H1 (cell line): ENCODE measurements around the gene METTL1. TPM values are rescaled to one million over a fixed set of nuclear protein-coding genes. Genes with fewer than 3 reads are reported as not detected.

Experiments
- CTCF ChIA-PET: fragments of 300-600 bp; sonication (Branson Sonifier 250); formaldehyde crosslinking; loops from one replicate; lab custom pipeline; 2021; ENCODE audit not compliant: partially characterized antibody; lab: Charles Lee
- POLR2A ChIA-PET: fragments of 300-600 bp; sonication (Branson Sonifier 250); formaldehyde crosslinking; loops from one replicate; lab custom pipeline; 2021; ENCODE audit warnings: inconsistent platforms; ENCODE audit not compliant: partially characterized antibody; lab: Charles Lee
- DNase-seq, 2 experiments: peaks; one replicate each; pipeline versions ENCODE4 v3.0.0 to v3.0.0-alpha.2; 2010 to 2022; ENCODE audit warnings: low spot score in 2 of 2, low read depth in 1 of 2, mixed read lengths in 1 of 2
- FAIRE-seq: peaks from 2 replicates; lab custom pipeline; 2011; peaks lifted over from hg19 to GRCh38; lab: Jason Lieb, UNC
- H2AFZ ChIP-seq: 2 replicates; pipeline ENCODE4 v1.8.1; 2012; ENCODE audit warnings: low read length, inconsistent platforms
- H2AK5ac ChIP-seq: 2 replicates; pipeline ENCODE4 v1.6.1; 2013; ENCODE audit warnings: low read depth, low read length
- H2BK120ac ChIP-seq: replicated peaks from 2 replicates; pipeline ENCODE3; 2013; ENCODE audit warnings: low read depth, low read length, inconsistent platforms
- H2BK12ac ChIP-seq: 2 replicates; pipeline ENCODE4 v1.6.1; 2013; ENCODE audit warnings: low read depth, low read length
- H2BK15ac ChIP-seq: 2 replicates; pipeline ENCODE4 v1.6.1; 2013; ENCODE audit warnings: low read length
- H2BK20ac ChIP-seq: 2 replicates; pipeline ENCODE4 v1.6.1; 2013; ENCODE audit warnings: low read length
- H2BK5ac ChIP-seq: 2 replicates; pipeline ENCODE4 v1.6.1; 2013; ENCODE audit warnings: low read depth, low read length
- H3K14ac ChIP-seq: 2 replicates; pipeline ENCODE4 v1.6.1; 2013; ENCODE audit warnings: inconsistent platforms; ENCODE audit not compliant: insufficient read length
- H3K18ac ChIP-seq: 2 replicates; pipeline ENCODE4 v1.6.1; 2013; ENCODE audit warnings: low read length; ENCODE audit errors: extremely low read depth
- H3K23ac ChIP-seq: 2 replicates; pipeline ENCODE4 v1.6.1; 2013; ENCODE audit warnings: inconsistent platforms; ENCODE audit not compliant: insufficient read length
- H3K23me2 ChIP-seq: 2 replicates; pipeline ENCODE4 v1.6.1; 2013; ENCODE audit warnings: low read depth, low read length
- H3K27ac ChIP-seq: 2 replicates; pipeline ENCODE4 v1.6.1; 2011; ENCODE audit warnings: low read depth, low read length, inconsistent platforms
- H3K27me3 ChIP-seq, 4 experiments: replicated peaks in 1 of 4; 1 replicate in 1 of 4; 2 replicates in 3 of 4; pipeline versions ENCODE4 v1.6.1 to v1.8.1; 2011 to 2013; ENCODE audit warnings: low read length in 3 of 4, mild to moderate bottlenecking in 3 of 4, inconsistent platforms in 2 of 4, mixed read lengths in 2 of 4, moderate library complexity in 1 of 4; ENCODE audit not compliant: control insufficient read depth in 3 of 4, insufficient read depth in 3 of 4; ENCODE audit errors: extremely low read depth in 1 of 4
- H3K36me3 ChIP-seq, 4 experiments: 2 replicates each; pipeline versions ENCODE4 v1.6.1 to v1.8.1; 2011 to 2013; ENCODE audit warnings: mild to moderate bottlenecking in 4 of 4, low read length in 3 of 4, moderate library complexity in 2 of 4, control low read depth in 1 of 4, inconsistent platforms in 1 of 4; ENCODE audit not compliant: insufficient read depth in 4 of 4, control insufficient read depth in 2 of 4
- H3K4ac ChIP-seq: replicated peaks from 2 replicates; pipeline ENCODE3; 2013; ENCODE audit warnings: low read length, low read depth, mixed read lengths, inconsistent platforms; ENCODE audit not compliant: insufficient read length
- H3K4me1 ChIP-seq, 4 experiments: replicated peaks in 1 of 4; 1 replicate in 1 of 4; 2 replicates in 3 of 4; pipeline versions ENCODE4 v1.6.1 to v1.8.1; 2011 to 2013; ENCODE audit warnings: low read length in 3 of 4, inconsistent platforms in 2 of 4, mixed read lengths in 1 of 4; ENCODE audit not compliant: insufficient read depth in 4 of 4, control insufficient read depth in 3 of 4
- H3K4me2 ChIP-seq, 2 experiments: 2 replicates each; pipeline versions ENCODE4 v1.6.1 to v1.8.1; 2011 to 2013; ENCODE audit warnings: low read depth in 2 of 2, low read length in 2 of 2, control low read depth in 1 of 2, inconsistent platforms in 1 of 2, mild to moderate bottlenecking in 1 of 2; ENCODE audit not compliant: insufficient read depth in 1 of 2
- H3K4me3 ChIP-seq, 4 experiments: fragments of 200-600, 300-600 bp in 1 of 4; sonication (generic), shearing (Covaris generic), sonication (Bioruptor Twin) in 1 of 4; 2 replicates each; pipeline versions ENCODE4 v1.5.1 to v1.8.1; 2011 to 2016; ENCODE audit warnings: low read length in 4 of 4, low read depth in 3 of 4, control low read depth in 2 of 4, inconsistent platforms in 2 of 4, mild to moderate bottlenecking in 2 of 4, mixed read lengths in 1 of 4, moderate library complexity in 1 of 4; ENCODE audit not compliant: insufficient read depth in 2 of 4; ENCODE audit errors: extremely low read depth in 1 of 4
- H3K56ac ChIP-seq: replicated peaks from 2 replicates; pipeline ENCODE3; 2013; ENCODE audit warnings: low read depth, mild to moderate bottlenecking, mixed read lengths, low read length, inconsistent platforms; ENCODE audit not compliant: insufficient read length
- H3K79me1 ChIP-seq: 2 replicates; pipeline ENCODE4 v1.6.1; 2013; ENCODE audit warnings: low read depth, low read length, control low read depth
- H3K79me2 ChIP-seq, 2 experiments: 2 replicates each; pipeline versions ENCODE4 v1.6.1 to v1.8.1; 2012 to 2013; ENCODE audit warnings: low read length in 2 of 2, mild to moderate bottlenecking in 2 of 2, inconsistent platforms in 1 of 2; ENCODE audit not compliant: insufficient read depth in 2 of 2, control insufficient read depth in 1 of 2
- H3K9ac ChIP-seq, 4 experiments: replicated peaks in 1 of 4; 1 replicate in 1 of 4; 2 replicates in 3 of 4; pipeline versions ENCODE4 v1.6.1 to v1.8.1; 2011 to 2013; ENCODE audit warnings: low read depth in 3 of 4, low read length in 3 of 4, control low read depth in 2 of 4, mild to moderate bottlenecking in 2 of 4, moderate library complexity in 2 of 4, inconsistent platforms in 1 of 4; ENCODE audit errors: extremely low read depth in 1 of 4
- H3K9me3 ChIP-seq, 2 experiments: 2 replicates each; pipeline versions ENCODE4 v1.6.1 to v1.8.1; 2012 to 2013; ENCODE audit warnings: mild to moderate bottlenecking in 2 of 2, moderate library complexity in 2 of 2, control low read depth in 1 of 2, inconsistent platforms in 1 of 2, low read depth in 1 of 2, low read length in 1 of 2, mixed read lengths in 1 of 2; ENCODE audit not compliant: insufficient read depth in 2 of 2
- H4K20me1 ChIP-seq, 2 experiments: replicated peaks in 1 of 2; 2 replicates each; pipeline versions ENCODE3 to v1.8.1; 2011 to 2013; ENCODE audit warnings: inconsistent platforms in 2 of 2, low read length in 2 of 2, mild to moderate bottlenecking in 1 of 2; ENCODE audit not compliant: insufficient read depth in 2 of 2, control insufficient read depth in 1 of 2
- H4K5ac ChIP-seq: 2 replicates; pipeline ENCODE4 v1.6.1; 2013; ENCODE audit warnings: low read length, low read depth, mixed read lengths, inconsistent platforms; ENCODE audit not compliant: insufficient read length
- H4K8ac ChIP-seq: 2 replicates; pipeline ENCODE4 v1.8.0; 2013; ENCODE audit warnings: mild to moderate bottlenecking, moderate library complexity, low read length, inconsistent platforms; ENCODE audit not compliant: insufficient read depth; ENCODE audit errors: extremely low read depth
- H4K91ac ChIP-seq: replicated peaks from 2 replicates; pipeline ENCODE3; 2013; ENCODE audit warnings: low read length, mixed read lengths, inconsistent platforms; ENCODE audit not compliant: insufficient read length
- GABPA ChIP-seq: IDR thresholded peaks from 2 replicates; pipeline ENCODE4 v1.6.1; 2011; ENCODE audit warnings: mild to moderate bottlenecking, low read length, moderate library complexity, borderline replicate concordance; ENCODE audit not compliant: insufficient read depth
- SIX5 ChIP-seq: IDR thresholded peaks from 2 replicates; pipeline ENCODE4 v1.6.1; 2011; ENCODE audit warnings: mild to moderate bottlenecking, low read depth, low read length
- WGBS, 2 experiments: shearing (Covaris generic) in 1 of 2; methylation state at CpG; one replicate each; pipeline versions ENCODE4 v1.1.6 to v1.1.7; 2013 to 2015; ENCODE audit warnings: low lambda C conversion rate in 2 of 2, mixed read lengths in 2 of 2, inconsistent platforms in 1 of 2, low coverage in 1 of 2, missing lambda C conversion rate in 1 of 2; ENCODE audit not compliant: insufficient replicate concordance in 2 of 2, insufficient coverage in 1 of 2, insufficient read length in 1 of 2; ENCODE audit errors: extremely low coverage in 1 of 2, missing lambda C conversion rate in 1 of 2; 5-methylcytosine and 5-hydroxymethylcytosine counted together
- polyA plus RNA-seq, 7 experiments: library from polyadenylated mRNA; depleted of rRNA in 3 of 7; stranded (reverse) in 5 of 7; unstranded in 2 of 7; fragments of >200 nt in 5 of 7; fragments of 200-250 nt in 2 of 7; gene quantifications; 1 replicate in 5 of 7; 2 replicates in 1 of 7; 4 replicates in 1 of 7; pipeline versions ENCODE4 v1.2.1 to v1.2.3, GENCODE V29; 2011 to 2013; ENCODE audit warnings: missing spikeins in 2 of 7, mixed read lengths in 2 of 7
- total RNA-seq: library from RNA; stranded (reverse); fragmentation: NEBNext Ultra II Directional; extraction: Animal tissue kit (Norgen Biotek cat#: 25700); gene quantifications from 2 replicates; pipeline ENCODE4 v1.2.1, GENCODE V29; 2021

The METTL1 gene
- total and polyA plus RNA-seq, 2 of the 8 experiments (the other 6 are each of a cell fraction or from before 2014, with no cell fraction given) = 40.5 to 46.0 TPM

DNA sequence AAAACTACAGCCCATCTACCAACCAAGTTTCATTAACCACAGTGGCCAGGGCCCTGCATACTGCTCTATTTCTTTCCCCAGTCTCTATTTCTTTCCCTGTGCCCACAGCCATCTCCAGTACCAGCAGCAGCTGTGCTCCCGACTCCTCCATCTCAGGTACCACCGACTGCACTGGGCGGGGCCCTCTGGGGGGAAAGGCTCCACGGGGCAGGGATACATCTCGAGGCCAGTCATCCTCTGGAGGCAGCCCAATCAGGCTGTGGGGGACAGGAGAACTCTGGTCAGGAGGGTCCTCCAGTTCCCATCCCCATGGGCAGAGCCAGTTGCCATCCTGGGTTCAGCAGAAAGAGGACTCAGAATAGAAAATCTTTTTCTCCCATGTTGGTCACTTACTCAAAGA lies 22.8 kb downstream of the METTL1 start:
- peaks cover 15% of the 10 kb centered on the region for H3K23me2 ChIP-seq
- H4K20me1 ChIP-seq = peaks cover 0 to 2% of the 10 kb centered on the region in 2 experiments
- POLR2A ChIA-PET = interaction anchor here (0.7 to 5.3 kb wide), 10 partner anchors 8 to 34 kb away, joined by 3 to 25 read pairs (median 4); partner anchors contain the start of gene AGAP2
- no peak overlapping the region for H4K5ac ChIP-seq
- no peak overlapping the region for H4K8ac ChIP-seq
- 96% methylated on average over 5 of the region's 5 CpGs; no CpG with 5 or more reads in 1 of the 2 experiments for WGBS, 2 experiments
- no peak overlapping the region for H2BK5ac ChIP-seq
- H3K4ac ChIP-seq = no peak overlapping the region
- H3K23ac ChIP-seq = no peak overlapping the region
- no peak overlapping the region for H2AFZ ChIP-seq
- H3K18ac ChIP-seq = no peak overlapping the region
- peaks cover 20% of the 10 kb centered on the region for H3K79me1 ChIP-seq
- no peak overlapping the region for H2BK20ac ChIP-seq
- FAIRE-seq (no peak), DNase-seq (no peak)
- H2BK15ac ChIP-seq = no peak overlapping the region
- no peak overlapping the region for H3K9ac ChIP-seq
- H3K4me3 ChIP-seq = no peak overlapping the region
- no peak overlapping the region for H3K14ac ChIP-seq
- H2AK5ac ChIP-seq = no peak overlapping the region
- H3K79me2 ChIP-seq = peaks cover 12 to 20% of the 10 kb centered on the region in 2 experiments
- peaks cover 5 to 18% (median 7%) of the 10 kb centered on the region in 4 experiments for H3K4me1 ChIP-seq
- H4K91ac ChIP-seq = no peak overlapping the region
- H3K27me3 ChIP-seq = peaks cover 0 to 5% (median 4%) of the 10 kb centered on the region in 4 experiments; a peak in 4 of 7 replicates
- H3K56ac ChIP-seq = no peak overlapping the region
- H2BK12ac ChIP-seq = no peak overlapping the region
- H3K27ac ChIP-seq = no peak overlapping the region
- CTCF ChIA-PET = interaction anchor here (1.7 kb wide), 1 partner anchor 8 kb away, joined by 4 read pairs; no protein-coding TSS in a partner anchor
- no peak overlapping the region for H2BK120ac ChIP-seq
- H3K36me3 ChIP-seq = peaks cover 21 to 49% (median 36%) of the 10 kb centered on the region in 4 experiments
- TF ChIP-seq SIX5 = no peak
- TF ChIP-seq GABPA = no peak
- H3K9me3 ChIP-seq = no peaks in the 10 kb centered on the region
- no peak overlapping the region for H3K4me2 ChIP-seq
